ENCODE data around the gene GREB1.

Gene GREB1

DNA sequence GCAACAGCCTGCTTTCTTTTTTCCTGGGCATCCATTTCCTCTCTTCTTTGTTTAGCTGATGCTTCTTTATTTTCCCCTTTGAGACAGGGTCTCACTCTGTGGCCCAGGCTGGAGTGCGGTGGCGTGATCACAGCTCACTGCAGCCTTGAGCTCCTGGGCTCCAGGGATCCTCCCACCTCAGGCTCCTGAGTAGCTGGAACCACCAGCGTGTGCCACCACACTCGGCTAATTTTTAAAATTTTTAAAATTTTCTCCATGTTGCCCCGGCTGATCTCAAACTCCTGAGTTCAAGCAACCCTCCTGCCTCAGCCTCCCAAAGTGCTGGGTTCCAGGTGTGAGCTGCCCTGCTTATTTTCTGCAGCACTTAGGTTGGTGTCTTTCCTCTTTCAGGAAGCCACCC is 77.4 kb downstream of the GREB1 start (continued):
- TF ChIP-seq PRDM4 (tag by site-specific recombination; IDR thresholded peaks at IDR 0.05): no peak

DNA sequence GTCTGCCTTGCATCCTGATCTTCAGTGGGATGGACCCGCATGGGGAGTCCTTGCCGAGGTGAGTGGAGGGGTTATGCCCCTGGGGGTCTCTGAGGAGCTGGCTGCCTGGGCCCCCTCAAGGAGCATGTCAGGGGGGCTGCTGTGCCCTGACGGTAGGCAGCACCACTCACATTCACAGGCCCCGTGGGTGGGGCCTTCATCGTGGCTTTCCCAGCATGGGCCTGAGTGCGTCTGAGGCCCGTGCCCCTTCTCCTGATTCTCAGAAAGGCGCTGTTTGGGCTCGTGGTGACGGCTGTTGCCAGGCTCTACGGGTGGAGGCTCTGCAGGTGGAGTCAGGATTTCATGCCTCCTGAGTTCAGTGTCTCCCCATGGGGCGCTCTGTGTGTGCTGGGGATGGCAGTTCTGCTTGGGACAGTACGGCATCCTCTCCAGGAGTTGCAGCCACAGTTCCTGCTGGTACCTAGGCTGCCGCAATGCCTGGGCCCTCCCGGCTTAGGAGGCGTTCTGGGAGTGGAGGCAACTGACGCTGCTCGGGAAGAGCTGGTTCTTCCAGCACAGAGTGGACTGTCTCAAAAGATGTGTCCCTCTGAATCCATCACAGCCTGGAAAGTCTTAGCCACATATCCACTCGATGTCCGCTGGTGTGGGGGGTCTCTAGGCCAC is 78.8 kb downstream of the GREB1 start:
- TF ChIP-seq OVOL3 (tag by site-specific recombination; IDR thresholded peaks at IDR 0.05) (no peak), ZIC2 (tag by site-specific recombination; IDR thresholded peaks at IDR 0.05) (peak; percentile 24; the same call in 1 of the 2 replicates), PRDM1 (tag by site-specific recombination; IDR thresholded peaks at IDR 0.05) (no peak), ZNF341 (tag by site-specific recombination; IDR thresholded peaks at IDR 0.05; ENCODE audit: low read depth) (no peak), ZBTB8A (tag by site-specific recombination; IDR thresholded peaks at IDR 0.05) (no peak)
- TF ChIP-seq, protein P1, sequence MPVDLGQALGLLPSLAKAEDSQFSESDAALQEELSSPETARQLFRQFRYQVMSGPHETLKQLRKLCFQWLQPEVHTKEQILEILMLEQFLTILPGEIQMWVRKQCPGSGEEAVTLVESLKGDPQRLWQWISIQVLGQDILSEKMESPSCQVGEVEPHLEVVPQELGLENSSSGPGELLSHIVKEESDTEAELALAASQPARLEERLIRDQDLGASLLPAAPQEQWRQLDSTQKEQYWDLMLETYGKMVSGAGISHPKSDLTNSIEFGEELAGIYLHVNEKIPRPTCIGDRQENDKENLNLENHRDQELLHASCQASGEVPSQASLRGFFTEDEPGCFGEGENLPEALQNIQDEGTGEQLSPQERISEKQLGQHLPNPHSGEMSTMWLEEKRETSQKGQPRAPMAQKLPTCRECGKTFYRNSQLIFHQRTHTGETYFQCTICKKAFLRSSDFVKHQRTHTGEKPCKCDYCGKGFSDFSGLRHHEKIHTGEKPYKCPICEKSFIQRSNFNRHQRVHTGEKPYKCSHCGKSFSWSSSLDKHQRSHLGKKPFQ (tag by site-specific recombination; IDR thresholded peaks at IDR 0.05): no peak
- CTCF ChIA-PET: interaction anchor here (0.7 kb wide), 1 partner anchor 56 kb away, joined by 3 read pairs; no protein-coding TSS in a partner anchor
- no peak overlapping the region for H3K27ac ChIP-seq (ENCODE audit: extremely low read depth, low read depth, low read length)

GRCh38 chr2:11613297-11613696 is 79.5 kb downstream of the GREB1 start:
- CTCF ChIA-PET: no interaction called here
- no peaks in the 10 kb centered on the region for H3K9me3 ChIP-seq (ENCODE audit: control insufficient read depth, insufficient read depth, low read depth, low read length)
- TF ChIP-seq, protein P2, sequence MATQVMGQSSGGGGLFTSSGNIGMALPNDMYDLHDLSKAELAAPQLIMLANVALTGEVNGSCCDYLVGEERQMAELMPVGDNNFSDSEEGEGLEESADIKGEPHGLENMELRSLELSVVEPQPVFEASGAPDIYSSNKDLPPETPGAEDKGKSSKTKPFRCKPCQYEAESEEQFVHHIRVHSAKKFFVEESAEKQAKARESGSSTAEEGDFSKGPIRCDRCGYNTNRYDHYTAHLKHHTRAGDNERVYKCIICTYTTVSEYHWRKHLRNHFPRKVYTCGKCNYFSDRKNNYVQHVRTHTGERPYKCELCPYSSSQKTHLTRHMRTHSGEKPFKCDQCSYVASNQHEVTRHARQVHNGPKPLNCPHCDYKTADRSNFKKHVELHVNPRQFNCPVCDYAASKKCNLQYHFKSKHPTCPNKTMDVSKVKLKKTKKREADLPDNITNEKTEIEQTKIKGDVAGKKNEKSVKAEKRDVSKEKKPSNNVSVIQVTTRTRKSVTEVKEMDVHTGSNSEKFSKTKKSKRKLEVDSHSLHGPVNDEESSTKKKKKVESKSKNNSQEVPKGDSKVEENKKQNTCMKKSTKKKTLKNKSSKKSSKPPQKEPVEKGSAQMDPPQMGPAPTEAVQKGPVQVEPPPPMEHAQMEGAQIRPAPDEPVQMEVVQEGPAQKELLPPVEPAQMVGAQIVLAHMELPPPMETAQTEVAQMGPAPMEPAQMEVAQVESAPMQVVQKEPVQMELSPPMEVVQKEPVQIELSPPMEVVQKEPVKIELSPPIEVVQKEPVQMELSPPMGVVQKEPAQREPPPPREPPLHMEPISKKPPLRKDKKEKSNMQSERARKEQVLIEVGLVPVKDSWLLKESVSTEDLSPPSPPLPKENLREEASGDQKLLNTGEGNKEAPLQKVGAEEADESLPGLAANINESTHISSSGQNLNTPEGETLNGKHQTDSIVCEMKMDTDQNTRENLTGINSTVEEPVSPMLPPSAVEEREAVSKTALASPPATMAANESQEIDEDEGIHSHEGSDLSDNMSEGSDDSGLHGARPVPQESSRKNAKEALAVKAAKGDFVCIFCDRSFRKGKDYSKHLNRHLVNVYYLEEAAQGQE (tag by site-specific recombination; IDR thresholded peaks at IDR 0.05): no peak
- TF ChIP-seq HIC1 (tag by site-specific recombination; IDR thresholded peaks at IDR 0.05) (no peak), ZFHX2 (tag by site-specific recombination; conservative IDR thresholded peaks at IDR 0.05) (no peak), ZNF830 (tag by site-specific recombination; IDR thresholded peaks at IDR 0.05; ENCODE audit: low read depth) (no peak), ZNF596 (tag by site-specific recombination; IDR thresholded peaks at IDR 0.05) (no peak), ZNF19 (tag by site-specific recombination; IDR thresholded peaks at IDR 0.05; ENCODE audit: low read depth) (no peak), IKZF3 (tag by site-specific recombination; IDR thresholded peaks at IDR 0.05) (no peak), ZNF138 (tag by site-specific recombination; IDR thresholded peaks at IDR 0.05; ENCODE audit: borderline replicate concordance) (no peak), ZSCAN5A (tag by site-specific recombination; IDR thresholded peaks at IDR 0.05) (no peak), KLF8 (tag by site-specific recombination; IDR thresholded peaks at IDR 0.05) (no peak), ZNF175 (tag by site-specific recombination; IDR thresholded peaks at IDR 0.05) (no peak)
- no peak overlapping the region for H3K27ac ChIP-seq (ENCODE audit: extremely low read depth, low read depth, low read length)
- no peaks in the 10 kb centered on the region for H3K4me1 ChIP-seq (ENCODE audit: control insufficient read depth, insufficient read depth, low read length)
- H3K36me3 ChIP-seq (ENCODE audit: control insufficient read depth in 2 of 2, insufficient read depth in 1 of 2, low read length in 2 of 2): no peaks in the 10 kb centered on the region
- POLR2A ChIA-PET: no interaction called here
- no peak overlapping the region for H3K4me3 ChIP-seq (ENCODE audit: low read depth, low read length)

More for the DNA sequence above, 78.8 kb downstream of the GREB1 start:
- Histone ChIP-seq H3K9me3 (ENCODE audit: control insufficient read depth, insufficient read depth, low read depth, low read length) (no peaks in the 10 kb centered on the region), H3K4me1 (ENCODE audit: control insufficient read depth, insufficient read depth, low read length) (no peaks in the 10 kb centered on the region), H3K36me3 (ENCODE audit: control insufficient read depth in 2 of 2, insufficient read depth in 1 of 2, low read length in 2 of 2) (no peaks in the 10 kb centered on the region), H3K4me3 (ENCODE audit: low read depth, low read length) (no peak overlapping the region)
- POLR2A ChIA-PET: interaction anchor here (0.6 kb wide), 1 partner anchor 478 kb away, joined by 3 read pairs; no protein-coding TSS in a partner anchor
